ENCODE measurements around the gene LRRC39.
A peak's percentile ranks its signal among the peaks of the same experiment; 100 is the strongest.

The LRRC39 gene

GRCh38 chr1:100132566-100133477 lies 45.2 kb downstream of the LRRC39 start, which contains the start of the genes SASS6 and TRMT13:
Gene SASS6, minus strand, starts transcription at chr1:100132930. Its CDS starts 116 bp downstream, at chr1:100132814.
Gene TRMT13, plus strand, starts transcription at chr1:100133163. Its CDS starts 6 bp downstream, at chr1:100133169.
- peak within 1 kb of the TSS; percentile 90 for H3K27ac ChIP-seq
- no peak for TF ChIP-seq CTCF (conservative IDR thresholded peaks at IDR 0.05)

GRCh38 chr1:100131623-100132022 lies 46.4 kb downstream of the LRRC39 start:
- no peak for TF ChIP-seq CTCF (conservative IDR thresholded peaks at IDR 0.05)
- peak overlapping the region; percentile 90 for H3K27ac ChIP-seq

- TF ChIP-seq CTCF (conservative IDR thresholded peaks at IDR 0.05), result no peak
- peak overlapping the region; percentile 90; the same call in 1 of the 2 replicates for H3K27ac ChIP-seq
Measured at GRCh38 chr1:100130552-100131077, 47.4 kb downstream of the LRRC39 start.

GRCh38 chr1:100127226-100127625 lies 50.8 kb downstream of the LRRC39 start:
- no peak for TF ChIP-seq CTCF (conservative IDR thresholded peaks at IDR 0.05)
- no peak overlapping the region for H3K27ac ChIP-seq

GRCh38 chr1:100122177-100122576 lies 55.9 kb downstream of the LRRC39 start:
- H3K27ac ChIP-seq, result no peak overlapping the region
- no peak for TF ChIP-seq CTCF (conservative IDR thresholded peaks at IDR 0.05)

- no peak for TF ChIP-seq CTCF (conservative IDR thresholded peaks at IDR 0.05)
- H3K27ac ChIP-seq, result no peak overlapping the region
Measured at GRCh38 chr1:100115524-100115923, 62.5 kb downstream of the LRRC39 start.

- TF ChIP-seq CTCF (conservative IDR thresholded peaks at IDR 0.05), result no peak
- no peak overlapping the region for H3K27ac ChIP-seq
Measured at GRCh38 chr1:100109554-100110066, 68.4 kb downstream of the LRRC39 start.
